ENCODE results near the gene SERPINA1. TPM values are rescaled to one million over a fixed set of nuclear protein-coding genes. Genes with fewer than 3 reads are reported as not detected.

SERPINA1 gene
- total RNA-seq, 1 donor from 2014 or later = 994 TPM

- no peak overlapping the region for H3K4me3 ChIP-seq
- intact Hi-C loops (cut with DNase I) = no loop called here
- no peaks in the 10 kb centered on the region for H3K4me1 ChIP-seq
- no peaks in the 10 kb centered on the region for H3K9me3 ChIP-seq
- no peak overlapping the region for H3K27ac ChIP-seq
- H3K36me3 ChIP-seq = no peaks in the 10 kb centered on the region
- DNase-seq (no peak), ATAC-seq (no peak)
- no peaks in the 10 kb centered on the region for H3K27me3 ChIP-seq (ENCODE audit: low read depth)
- TF ChIP-seq CTCF (IDR thresholded peaks at IDR 0.05) = no peak
Observed at GRCh38 chr14:94330432-94330831, 58.0 kb downstream of the SERPINA1 start.

GRCh38 chr14:94329857-94330256 is 58.5 kb downstream of the SERPINA1 start:
- Histone ChIP-seq H3K27me3 (ENCODE audit: low read depth) (no peaks in the 10 kb centered on the region), H3K4me1 (no peaks in the 10 kb centered on the region), H3K36me3 (no peaks in the 10 kb centered on the region), H3K27ac (no peak overlapping the region), H3K9me3 (no peaks in the 10 kb centered on the region), H3K4me3 (no peak overlapping the region)
- ATAC-seq = no peak
- TF ChIP-seq CTCF (IDR thresholded peaks at IDR 0.05) = no peak
- DNase-seq = no peak
- intact Hi-C loops (cut with DNase I) = no loop called here

GRCh38 chr14:94328196-94328595 is 60.2 kb downstream of the SERPINA1 start:
- Histone ChIP-seq H3K27ac (no peak overlapping the region), H3K27me3 (ENCODE audit: low read depth) (no peaks in the 10 kb centered on the region), H3K36me3 (no peaks in the 10 kb centered on the region), H3K4me1 (no peaks in the 10 kb centered on the region), H3K9me3 (no peaks in the 10 kb centered on the region), H3K4me3 (no peak overlapping the region)
- no peak for ATAC-seq
- intact Hi-C loops (cut with DNase I) = no loop called here
- TF ChIP-seq CTCF (IDR thresholded peaks at IDR 0.05) = no peak
- no peak for DNase-seq

Other genes starting within 250 kb of the SERPINA1 start
- gene PPP4R4, start 214.3 kb downstream of the SERPINA1 start, total RNA-seq = 5.9 TPM
- not detected for gene SERPINA10, start 95.3 kb downstream of the SERPINA1 start, total RNA-seq
- gene SERPINA6, start 65.3 kb downstream of the SERPINA1 start, total RNA-seq = 1.1 TPM
- not detected for gene SERPINA2, start 21.9 kb downstream of the SERPINA1 start, total RNA-seq
- not detected for gene SERPINA11, start 64.2 kb upstream of the SERPINA1 start, total RNA-seq
- not detected for gene SERPINA9, start 87.6 kb upstream of the SERPINA1 start, total RNA-seq
- gene SERPINA12, start 120.9 kb upstream of the SERPINA1 start, total RNA-seq = not detected
- not detected for gene SERPINA4, start 172.8 kb upstream of the SERPINA1 start, total RNA-seq
- 0.56 TPM for gene SERPINA5, start 192.8 kb upstream of the SERPINA1 start, total RNA-seq
- 74.6 TPM for gene SERPINA3, start 223.8 kb upstream of the SERPINA1 start, total RNA-seq

Measured in lower lobe of right lung (tissue), 2 donors.